ENCODE measurements around the gene C1orf210. TPM values are rescaled to one million over a fixed set of nuclear protein-coding genes. Genes with fewer than 3 reads are reported as not detected.
A peak's percentile ranks its signal among the peaks of the same experiment; 100 is the strongest.

Gene C1orf210
- total and polyA plus RNA-seq, 12 donors, result not detected

DNA sequence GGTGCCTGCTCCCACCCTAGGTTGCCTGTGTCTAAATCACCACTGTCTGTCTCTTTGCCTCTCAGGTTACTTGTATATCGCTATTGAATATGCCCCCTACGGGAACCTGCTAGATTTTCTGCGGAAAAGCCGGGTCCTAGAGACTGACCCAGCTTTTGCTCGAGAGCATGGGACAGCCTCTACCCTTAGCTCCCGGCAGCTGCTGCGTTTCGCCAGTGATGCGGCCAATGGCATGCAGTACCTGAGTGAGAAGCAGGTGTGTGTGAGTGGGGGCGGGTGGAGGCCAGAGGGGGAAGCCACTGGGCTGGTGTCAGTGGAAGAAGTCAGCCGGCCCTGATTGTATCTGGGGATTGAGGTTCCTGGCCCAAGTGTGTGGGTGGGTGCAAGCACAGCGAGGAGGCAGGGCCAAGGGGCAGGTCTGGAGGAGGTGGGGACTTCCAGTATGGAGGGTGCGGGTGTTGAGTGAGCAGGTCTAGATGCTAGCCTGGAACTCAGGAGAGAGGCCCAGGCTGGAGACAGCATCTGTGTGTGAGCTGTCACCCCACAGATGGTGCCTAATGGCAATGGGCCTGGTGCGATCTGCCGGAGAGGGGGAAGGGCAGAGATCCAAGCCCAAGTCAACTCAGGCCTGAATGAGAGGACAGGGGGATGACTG, 32.6 kb upstream of the C1orf210 start:
- Histone ChIP-seq H3K4me1 (peaks cover 0 to 12% (median 0%) of the 10 kb centered on the region in 9 donors), H3K9me3 (no peaks in the 10 kb centered on the region), H3K27me3 (no peaks in the 10 kb centered on the region), H3K36me3 (peaks cover 0 to 90% (median 4%) of the 10 kb centered on the region in 9 donors), H3K27ac (no peak overlapping the region), H3K4me3 (no peak overlapping the region)
- WGBS, 2 donors, result 86 to 89% methylated on average over 15 of the region's 15 CpGs
- DNase-seq, result no peak
- intact Hi-C loops (cut with DNase I), result no loop called here
- TF ChIP-seq, protein P1, sequence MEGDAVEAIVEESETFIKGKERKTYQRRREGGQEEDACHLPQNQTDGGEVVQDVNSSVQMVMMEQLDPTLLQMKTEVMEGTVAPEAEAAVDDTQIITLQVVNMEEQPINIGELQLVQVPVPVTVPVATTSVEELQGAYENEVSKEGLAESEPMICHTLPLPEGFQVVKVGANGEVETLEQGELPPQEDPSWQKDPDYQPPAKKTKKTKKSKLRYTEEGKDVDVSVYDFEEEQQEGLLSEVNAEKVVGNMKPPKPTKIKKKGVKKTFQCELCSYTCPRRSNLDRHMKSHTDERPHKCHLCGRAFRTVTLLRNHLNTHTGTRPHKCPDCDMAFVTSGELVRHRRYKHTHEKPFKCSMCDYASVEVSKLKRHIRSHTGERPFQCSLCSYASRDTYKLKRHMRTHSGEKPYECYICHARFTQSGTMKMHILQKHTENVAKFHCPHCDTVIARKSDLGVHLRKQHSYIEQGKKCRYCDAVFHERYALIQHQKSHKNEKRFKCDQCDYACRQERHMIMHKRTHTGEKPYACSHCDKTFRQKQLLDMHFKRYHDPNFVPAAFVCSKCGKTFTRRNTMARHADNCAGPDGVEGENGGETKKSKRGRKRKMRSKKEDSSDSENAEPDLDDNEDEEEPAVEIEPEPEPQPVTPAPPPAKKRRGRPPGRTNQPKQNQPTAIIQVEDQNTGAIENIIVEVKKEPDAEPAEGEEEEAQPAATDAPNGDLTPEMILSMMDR (IDR thresholded peaks at IDR 0.05), result no peak
- ATAC-seq, result peak in 2 of 8 donors; percentile 14 to 19

DNA sequence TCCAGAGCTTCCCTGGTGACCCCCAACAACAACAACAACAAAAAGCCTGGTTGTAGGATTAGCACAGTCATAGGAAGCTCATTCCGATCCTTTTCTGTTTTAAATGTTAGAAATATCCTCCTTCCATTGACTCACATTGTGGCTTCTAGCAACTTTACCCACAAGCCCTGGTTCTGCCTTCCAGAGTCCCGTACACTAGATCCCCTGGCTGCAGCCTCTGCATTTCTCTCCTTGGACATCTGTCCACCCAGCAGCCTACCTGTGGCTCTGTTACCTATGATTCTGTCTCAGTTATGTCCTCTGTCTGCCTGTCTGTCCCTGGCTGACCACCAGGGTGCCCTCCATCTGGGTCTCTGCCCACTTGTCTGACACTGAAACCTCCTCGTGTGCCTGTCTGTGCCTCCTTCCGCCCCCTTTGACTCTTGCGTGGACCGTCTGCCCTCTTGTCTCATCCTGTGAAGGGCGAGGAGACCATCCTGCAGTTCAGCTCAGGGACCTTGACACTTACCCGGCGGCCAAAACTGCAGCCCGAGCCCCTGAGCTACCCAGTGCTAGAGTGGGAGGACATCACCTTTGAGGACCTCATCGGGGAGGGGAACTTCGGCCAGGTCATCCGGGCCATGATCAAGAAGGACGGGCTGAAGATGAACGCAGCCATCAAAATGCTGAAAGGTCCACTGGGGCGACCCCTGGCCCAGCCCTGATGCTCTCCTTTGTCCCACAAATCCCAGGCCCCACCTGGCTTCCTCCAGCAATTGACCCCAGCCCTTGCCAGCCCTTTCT, 31.5 kb upstream of the C1orf210 start:
- DNase-seq, result no peak
- ATAC-seq, result no peak

DNA sequence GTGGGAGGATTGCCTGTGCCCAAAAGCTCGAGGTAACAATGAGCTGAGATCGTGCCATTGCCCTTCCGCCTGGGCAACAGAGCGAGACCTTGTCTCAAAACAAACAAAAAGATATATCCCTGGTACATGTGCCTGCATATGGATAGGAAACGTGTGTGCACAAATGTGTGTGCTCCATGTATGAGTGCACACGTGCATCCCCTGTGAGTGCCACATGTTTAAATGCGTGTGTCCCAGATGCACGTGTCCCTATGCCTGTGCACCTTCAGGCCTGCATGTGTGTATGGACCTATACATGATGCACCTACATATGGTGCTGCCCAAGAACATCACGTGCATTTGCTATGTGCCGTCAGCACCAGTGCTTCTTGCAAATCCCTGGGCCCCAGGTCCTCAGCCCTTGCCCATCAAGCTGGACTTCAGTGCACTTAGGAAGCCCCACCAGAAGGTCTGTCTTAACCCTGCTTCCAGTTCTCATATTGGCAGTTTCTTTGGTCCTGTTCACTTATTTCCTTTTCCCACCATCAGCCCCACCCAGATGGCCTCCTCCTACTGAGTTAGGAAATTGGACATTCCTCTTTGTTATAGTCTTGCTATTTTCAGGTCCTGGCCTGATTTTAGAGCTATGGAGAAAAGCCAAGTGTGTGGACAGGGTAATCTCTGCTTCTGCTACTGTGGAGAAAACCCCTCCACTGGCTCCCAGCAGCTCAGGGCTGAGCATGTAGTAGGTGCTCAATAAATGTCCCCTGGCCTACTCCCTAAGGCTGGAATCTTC, 30.8 kb upstream of the C1orf210 start:
- Histone ChIP-seq H3K36me3 (peaks cover 0 to 90% (median 0%) of the 10 kb centered on the region in 9 donors), H3K4me3 (no peak overlapping the region), H3K27ac (no peak overlapping the region), H3K4me1 (peaks cover 0 to 12% (median 0%) of the 10 kb centered on the region in 9 donors), H3K9me3 (no peaks in the 10 kb centered on the region), H3K27me3 (no peaks in the 10 kb centered on the region)
- TF ChIP-seq, protein P1 (IDR thresholded peaks at IDR 0.05), result no peak
- no peak for DNase-seq
- no peak for ATAC-seq
- intact Hi-C loops (cut with DNase I), result no loop called here
- 92 to 99% methylated on average over 10 of the region's 10 CpGs for WGBS, 2 donors

More for the DNA sequence above, 31.5 kb upstream of the C1orf210 start:
- intact Hi-C loops (cut with DNase I), result no loop called here
- peaks cover 0 to 90% (median 0%) of the 10 kb centered on the region in 9 donors for H3K36me3 ChIP-seq
- H3K9me3 ChIP-seq, result no peaks in the 10 kb centered on the region
- no peak overlapping the region for H3K27ac ChIP-seq
- no peak overlapping the region for H3K4me3 ChIP-seq
- TF ChIP-seq, protein P1 (IDR thresholded peaks at IDR 0.05), result no peak
- peaks cover 0 to 12% (median 0%) of the 10 kb centered on the region in 9 donors for H3K4me1 ChIP-seq
- 90 to 92% methylated on average over 16 of the region's 16 CpGs for WGBS, 2 donors
- H3K27me3 ChIP-seq, result no peaks in the 10 kb centered on the region

DNA sequence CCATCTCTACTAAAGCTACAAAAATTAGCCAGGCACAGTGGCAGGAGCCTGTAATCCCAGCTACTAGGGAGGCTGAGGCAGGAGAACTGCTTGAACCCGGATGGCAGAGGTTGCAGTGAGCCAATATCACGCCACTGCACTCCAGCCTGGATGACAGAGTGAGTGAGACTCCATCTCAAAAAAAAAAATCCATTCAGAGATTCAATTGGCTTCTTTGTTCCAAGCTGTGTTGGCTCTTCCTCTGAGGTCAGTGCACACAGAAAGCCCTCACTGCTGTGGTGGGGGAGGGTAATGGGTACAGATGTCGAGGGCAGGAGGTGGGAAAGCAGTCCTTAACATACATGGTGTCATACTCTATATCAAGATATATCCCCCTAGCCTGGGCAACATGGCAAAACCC, 30.1 kb upstream of the C1orf210 start:
- intact Hi-C loops (cut with DNase I), result no loop called here
- ATAC-seq (no peak), DNase-seq (no peak)
- TF ChIP-seq, protein P1 (IDR thresholded peaks at IDR 0.05), result no peak
- H3K9me3 ChIP-seq, result no peaks in the 10 kb centered on the region
- no peaks in the 10 kb centered on the region for H3K27me3 ChIP-seq
- no peak overlapping the region for H3K27ac ChIP-seq
- H3K4me1 ChIP-seq, result peaks cover 0 to 12% (median 0%) of the 10 kb centered on the region in 9 donors
- WGBS, 2 donors, result 87 to 94% methylated on average over 3 of the region's 3 CpGs
- no peak overlapping the region for H3K4me3 ChIP-seq
- peaks cover 0 to 92% (median 0%) of the 10 kb centered on the region in 9 donors for H3K36me3 ChIP-seq
